ENCODE measurements around the gene ACOT7.

The ACOT7 gene

GRCh38 chr1:6360517-6361070 is 33.0 kb downstream of the ACOT7 start:
- no peak for DNase-seq (ENCODE audit: low read depth)

GRCh38 chr1:6360117-6360496 is 33.5 kb downstream of the ACOT7 start:
- no peak for DNase-seq (ENCODE audit: low read depth)

GRCh38 chr1:6359216-6360116 is 34.1 kb downstream of the ACOT7 start:
- DNase-seq (ENCODE audit: low read depth) = peak; percentile 34

DNA sequence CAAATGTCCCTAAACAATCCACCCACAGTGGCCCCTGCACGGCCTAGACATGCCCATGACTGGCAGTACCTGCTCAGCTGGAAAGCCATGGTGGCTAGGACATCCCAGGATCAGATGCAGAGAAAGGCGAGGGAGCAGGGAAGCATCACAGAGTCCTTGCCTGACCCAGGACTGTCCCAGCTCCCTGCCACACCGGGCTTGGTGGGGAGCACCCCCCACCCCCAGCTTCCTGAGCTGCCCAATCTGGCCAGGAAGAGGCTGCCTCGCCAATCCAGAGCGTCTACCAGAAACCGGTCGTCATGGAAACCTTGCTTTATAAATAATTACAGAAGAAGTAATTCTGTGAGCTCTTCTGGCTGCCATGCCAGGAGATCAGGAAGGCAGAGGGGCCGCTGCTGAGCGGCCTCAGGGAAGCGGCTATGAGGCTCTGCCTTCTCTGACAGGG is 34.8 kb downstream of the ACOT7 start:
- DNase-seq (ENCODE audit: low read depth) = peak; percentile 59

DNA sequence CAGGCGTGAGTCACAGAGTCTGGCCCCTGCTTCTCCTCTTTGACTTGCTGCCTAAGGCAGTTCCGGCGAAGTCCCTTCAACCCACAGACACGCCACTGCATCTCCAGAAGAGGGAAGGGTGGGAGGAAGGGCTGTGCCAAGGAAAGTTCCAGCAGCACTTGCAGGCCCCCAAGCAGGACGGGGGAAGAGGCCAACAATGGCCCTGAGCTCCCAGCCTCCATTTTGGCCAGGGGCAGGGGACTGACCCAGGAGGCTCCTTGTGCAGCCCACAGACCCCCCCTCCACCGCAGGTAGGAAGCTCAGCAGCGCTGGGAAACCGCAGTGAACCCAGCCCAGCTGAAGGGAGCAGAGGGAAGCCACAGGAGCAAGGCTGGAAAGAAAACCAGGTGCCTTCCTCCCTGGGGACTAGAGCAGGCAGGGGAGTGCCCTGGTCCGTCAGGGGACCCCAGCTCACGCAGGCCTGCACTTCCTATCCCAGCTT is 35.4 kb downstream of the ACOT7 start:
- no peak for DNase-seq (ENCODE audit: low read depth)

DNA sequence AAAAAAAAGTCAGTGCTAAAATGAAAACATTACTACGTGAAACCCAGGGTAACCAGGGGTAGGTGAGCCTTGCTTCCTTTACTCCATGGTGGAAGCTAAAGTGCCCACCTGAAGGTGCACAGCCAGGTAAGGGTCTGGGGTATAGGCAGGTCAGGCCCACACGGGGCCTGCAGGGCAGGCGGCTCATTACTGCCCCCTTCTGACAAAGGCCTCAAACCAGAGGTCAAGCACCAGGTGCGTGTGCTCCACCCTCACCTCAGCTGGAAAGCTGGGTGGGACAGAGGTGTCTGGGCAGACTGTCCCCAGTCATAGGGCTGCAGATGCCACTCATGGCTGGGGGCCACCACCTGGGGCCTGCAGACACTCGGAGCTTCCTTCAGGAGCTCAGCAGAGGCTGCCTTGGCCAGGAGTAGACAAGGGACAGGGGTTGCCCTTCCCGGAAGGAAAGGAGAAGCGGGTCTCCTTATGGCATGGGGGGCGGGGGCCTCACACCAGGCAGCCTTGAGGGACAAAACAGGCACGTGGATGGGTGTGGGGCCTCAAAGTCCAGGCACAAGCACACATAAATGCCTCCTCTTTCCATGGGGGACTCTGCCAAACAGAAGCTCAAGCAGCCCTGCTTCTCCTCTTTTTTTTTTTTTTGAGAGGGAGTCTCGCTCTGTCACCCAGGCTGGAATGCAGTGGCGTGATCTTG is 36.2 kb downstream of the ACOT7 start:
- no peak for DNase-seq (ENCODE audit: low read depth)

DNA sequence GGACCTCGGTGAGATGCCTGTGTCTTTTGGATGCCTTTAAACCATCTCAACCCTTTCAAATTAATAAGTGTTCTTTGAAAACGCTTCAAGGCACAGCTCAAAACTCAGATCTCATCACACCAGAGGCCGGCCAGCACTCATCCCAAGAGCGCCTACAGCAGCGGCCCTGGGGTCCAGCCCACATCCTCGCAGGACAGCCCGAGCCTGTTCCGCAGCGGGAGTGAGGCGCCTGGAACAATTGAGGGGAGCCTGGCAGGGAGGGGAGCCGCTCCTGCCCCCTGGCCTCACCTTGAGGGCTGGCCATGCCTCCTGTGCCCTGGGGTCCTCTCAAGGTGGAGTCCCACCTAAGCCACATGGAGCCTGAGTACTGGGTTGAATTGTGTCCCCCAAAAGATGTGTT is 37.9 kb downstream of the ACOT7 start:
- DNase-seq (ENCODE audit: low read depth) = no peak

DNA sequence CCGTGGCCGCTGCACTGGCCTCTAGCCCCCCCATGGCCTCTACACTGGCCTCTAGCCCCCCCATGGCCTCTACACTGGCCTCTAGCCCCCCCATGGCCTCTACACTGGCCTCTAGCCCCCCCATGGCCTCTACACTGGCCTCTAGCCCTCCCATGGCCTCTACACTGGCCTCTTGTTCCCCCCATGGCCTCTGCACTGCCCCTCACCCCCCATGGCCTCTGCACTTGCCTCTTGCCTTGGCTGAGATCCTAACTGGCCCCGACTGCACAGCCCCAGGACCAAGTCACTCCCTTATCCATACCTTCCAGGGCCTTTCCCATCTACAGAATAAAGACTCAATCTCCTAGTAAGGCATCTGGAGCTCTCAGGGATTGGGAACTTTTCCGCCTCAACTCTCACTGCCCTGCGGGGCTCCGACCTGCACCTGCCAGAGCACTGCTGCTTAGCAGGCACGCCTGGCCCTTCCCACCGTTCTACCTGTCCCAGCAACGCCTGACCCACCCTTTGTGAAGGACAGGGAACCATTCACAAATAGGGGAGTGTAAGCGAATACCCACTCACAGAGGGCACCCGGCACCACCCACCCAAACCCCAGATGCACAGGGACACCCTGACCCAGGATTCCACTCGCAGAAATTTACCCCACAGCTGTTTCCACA is 38.8 kb downstream of the ACOT7 start:
- DNase-seq (ENCODE audit: low read depth) = no peak

- no peak for DNase-seq (ENCODE audit: low read depth)
Measured at GRCh38 chr1:6353955-6354658, 39.5 kb downstream of the ACOT7 start.

- no peak for DNase-seq (ENCODE audit: low read depth)
Measured at GRCh38 chr1:6353619-6353954, 40.0 kb downstream of the ACOT7 start.

- no peak for DNase-seq (ENCODE audit: low read depth)
Measured at GRCh38 chr1:6352138-6352563, 41.4 kb downstream of the ACOT7 start.

- DNase-seq (ENCODE audit: low read depth) = no peak
Measured at GRCh38 chr1:6351480-6352137, 42.0 kb downstream of the ACOT7 start.

DNA sequence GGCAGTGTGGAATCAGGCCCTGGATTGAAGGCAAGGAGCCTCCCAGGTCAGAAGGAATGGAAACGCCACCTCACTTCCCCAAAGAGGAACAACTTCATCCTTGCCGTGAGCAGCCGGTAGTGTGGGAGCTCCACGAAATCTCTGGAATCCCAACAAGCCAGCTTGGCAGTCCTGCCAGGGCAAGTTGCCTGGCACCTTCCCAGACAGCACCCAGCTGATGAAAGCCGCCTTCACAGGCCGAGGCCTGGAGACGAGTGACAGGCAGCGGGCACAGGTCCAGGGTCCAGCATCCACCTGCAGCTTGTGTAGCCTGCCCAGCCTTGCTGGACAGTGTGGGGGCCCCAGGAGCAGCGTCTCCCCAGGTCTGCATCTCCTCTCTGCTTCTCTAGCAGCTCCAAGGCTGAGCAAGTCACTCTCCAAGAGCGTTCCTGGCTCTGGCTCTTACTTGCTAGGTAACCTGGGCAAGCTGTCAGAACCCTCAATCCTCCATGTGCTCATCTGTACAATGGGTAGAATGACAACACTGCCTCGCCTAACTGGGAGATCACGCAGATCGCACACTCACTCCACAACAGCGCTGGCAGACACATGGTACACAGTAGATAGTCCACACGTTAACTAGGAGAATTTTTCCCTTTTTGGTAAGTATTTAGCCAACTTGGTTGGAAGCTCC is 43.0 kb downstream of the ACOT7 start:
- DNase-seq (ENCODE audit: low read depth) = no peak

DNA sequence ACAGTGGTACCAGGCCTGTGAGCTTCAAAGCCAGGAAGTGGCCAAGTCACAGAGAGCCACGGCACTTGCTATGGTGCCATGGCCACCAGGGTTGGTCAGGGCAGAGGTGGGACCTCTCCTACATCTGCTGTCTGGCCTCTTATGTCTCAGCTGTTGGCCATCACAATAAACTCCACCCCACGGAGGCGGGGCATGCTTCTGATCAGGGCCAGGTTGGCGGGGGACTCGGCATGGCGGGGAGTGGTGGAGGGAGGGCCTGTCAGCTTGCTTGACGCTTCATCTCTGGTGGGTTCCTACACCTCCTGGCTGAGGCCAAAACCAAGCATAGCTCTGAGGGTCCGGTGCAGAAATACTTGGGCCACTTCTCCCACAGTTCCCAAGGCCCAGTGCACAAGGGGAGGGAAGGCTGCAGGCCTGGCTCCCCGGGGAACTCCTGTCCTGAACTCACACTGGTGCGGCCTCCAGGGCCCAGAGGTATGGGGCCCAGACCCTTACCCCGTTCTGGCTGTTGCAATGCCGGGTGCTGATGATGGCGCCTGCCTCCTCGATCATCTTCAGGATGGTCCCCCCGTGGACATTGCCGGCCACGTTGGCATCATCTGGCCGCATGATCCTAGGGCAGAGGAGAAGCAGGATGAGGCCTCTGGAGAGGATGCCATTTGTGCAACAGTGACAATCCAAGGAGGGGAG is 44.2 kb downstream of the ACOT7 start:
- no peak for DNase-seq (ENCODE audit: low read depth)

- DNase-seq (ENCODE audit: low read depth) = no peak
Measured at GRCh38 chr1:6348511-6349191, 44.9 kb downstream of the ACOT7 start.

GRCh38 chr1:6347641-6348487 is 45.7 kb downstream of the ACOT7 start:
- no peak for DNase-seq (ENCODE audit: low read depth)

DNA sequence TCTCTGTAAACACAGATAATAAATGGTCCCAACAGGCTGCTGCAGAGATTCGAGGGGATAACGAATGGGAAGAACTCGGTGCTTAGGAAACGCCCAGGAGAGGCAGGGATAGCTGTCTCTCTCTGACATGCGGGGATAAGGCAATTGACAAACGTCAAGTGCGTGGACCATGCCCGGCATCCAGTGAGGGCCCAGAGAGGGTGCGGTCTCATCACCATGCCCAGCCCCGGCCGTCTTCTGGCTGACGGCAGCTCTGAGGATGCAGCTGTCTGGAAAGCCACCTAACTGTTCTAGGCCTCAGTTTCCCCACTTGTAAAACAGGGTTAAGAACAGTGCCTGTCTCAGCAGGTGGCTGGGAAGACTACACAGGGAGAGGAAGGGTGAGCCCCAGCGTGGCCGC is 48.1 kb downstream of the ACOT7 start:
- no peak for DNase-seq (ENCODE audit: low read depth)

DNA sequence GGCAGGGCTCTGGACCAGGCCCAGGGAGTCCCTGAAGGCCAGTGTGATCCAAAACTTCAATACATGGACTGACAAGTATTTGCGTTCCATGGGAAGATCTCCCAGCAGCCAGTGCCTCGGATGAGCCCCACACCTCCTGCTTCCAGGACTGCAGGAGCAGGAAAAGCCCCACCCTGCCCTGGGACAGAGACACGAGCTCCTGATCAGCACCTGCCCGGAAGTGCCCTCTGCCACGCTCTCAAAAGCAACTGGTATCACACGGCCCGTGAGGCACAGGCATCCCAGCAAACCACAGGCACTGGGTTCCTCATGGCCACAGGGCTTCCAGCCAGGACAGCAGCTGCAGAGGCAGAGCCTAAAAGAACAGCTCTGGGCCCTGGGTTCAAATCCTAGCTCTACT is 48.6 kb downstream of the ACOT7 start:
- DNase-seq (ENCODE audit: low read depth) = no peak

All from fibroblast of the conjunctiva (primary cell).